Naive thymus-derived CD4-positive, alpha-beta T cell (primary cell): Measurements from ENCODE around the gene GABRG3. TPM values are rescaled to one million over a fixed set of nuclear protein-coding genes. Genes with fewer than 3 reads are reported as not detected.

Source experiments
- ATAC-seq: fragments of 150-1000 bp; cut with Tn5 transposase; 2 replicates; pipeline ENCODE4 v1.10.0; 2021; ENCODE audit warnings: mild to moderate bottlenecking, moderate library complexity
- CTCF ChIA-PET: fragments of 350-600 bp; sonication (Branson Sonifier 250); formaldehyde crosslinking; loops from one replicate; lab custom pipeline; 2021; ENCODE audit warnings: antibody characterized with exemption; lab: Charles Lee
- POLR2A ChIA-PET: fragments of 350-600 bp; sonication (Branson Sonifier 250); formaldehyde crosslinking; loops from one replicate; lab custom pipeline; 2021; ENCODE audit warnings: antibody characterized with exemption, inconsistent platforms; lab: Charles Lee
- DNase-seq, 9 donors: peaks; one replicate each; pipeline versions ENCODE4 v3.0.0 to v3.0.0-alpha.2; 2020 to 2022; ENCODE audit warnings: mixed read lengths in 1 of 9
- H3K27ac ChIP-seq: one replicate; pipeline ENCODE4 v1.7.0; 2013; ENCODE audit warnings: mild to moderate bottlenecking, low read depth, low read length, moderate library complexity
- H3K27me3 ChIP-seq, 2 donors: one replicate each; pipeline ENCODE4 v1.7.0; 2013; ENCODE audit warnings: low read length in 2 of 2, mild to moderate bottlenecking in 2 of 2, moderate library complexity in 2 of 2; ENCODE audit not compliant: control insufficient read depth in 2 of 2, insufficient read depth in 2 of 2
- H3K36me3 ChIP-seq, 3 experiments: 1 replicate in 2 of 3; 2 replicates in 1 of 3; pipeline ENCODE4 v1.7.0; 2013; ENCODE audit warnings: low read length in 3 of 3, mild to moderate bottlenecking in 3 of 3, moderate library complexity in 1 of 3; ENCODE audit not compliant: insufficient read depth in 3 of 3, control insufficient read depth in 2 of 3
- H3K4me1 ChIP-seq, 2 donors: one replicate each; pipeline ENCODE4 v1.7.0; 2013; ENCODE audit warnings: low read length in 2 of 2, mild to moderate bottlenecking in 2 of 2, moderate library complexity in 1 of 2; ENCODE audit not compliant: control insufficient read depth in 2 of 2, insufficient read depth in 2 of 2
- H3K4me3 ChIP-seq: 2 replicates; pipeline ENCODE4 v1.7.0; 2013; ENCODE audit warnings: mild to moderate bottlenecking, low read length
- H3K9me3 ChIP-seq, 3 experiments: 1 replicate in 2 of 3; 2 replicates in 1 of 3; pipeline ENCODE4 v1.7.0; 2013; ENCODE audit warnings: low read length in 3 of 3; ENCODE audit not compliant: control insufficient read depth in 2 of 3
- H3K27ac Mint-ChIP-seq, 9 donors: one replicate each; pipeline ENCODE4 v1.8.0; 2020 to 2022; ENCODE audit warnings: mixed read lengths in 9 of 9, mild to moderate bottlenecking in 8 of 9, moderate library complexity in 5 of 9, inconsistent platforms in 2 of 9
- H3K27me3 Mint-ChIP-seq, 5 donors: one replicate each; pipeline ENCODE4 v1.8.0; 2021 to 2022; ENCODE audit warnings: mixed read lengths in 5 of 5, mild to moderate bottlenecking in 1 of 5
- H3K36me3 Mint-ChIP-seq, 5 donors: one replicate each; pipeline ENCODE4 v1.8.0; 2020 to 2022; ENCODE audit warnings: mixed read lengths in 5 of 5, mild to moderate bottlenecking in 3 of 5, inconsistent platforms in 1 of 5
- H3K4me1 Mint-ChIP-seq, 7 donors: one replicate each; pipeline ENCODE4 v1.8.0; 2020 to 2022; ENCODE audit warnings: mixed read lengths in 7 of 7, mild to moderate bottlenecking in 3 of 7, inconsistent platforms in 1 of 7
- H3K4me3 Mint-ChIP-seq, 10 donors: one replicate each; pipeline ENCODE4 v1.8.0; 2020 to 2022; ENCODE audit warnings: mild to moderate bottlenecking in 10 of 10, mixed read lengths in 10 of 10, moderate library complexity in 6 of 10, inconsistent platforms in 2 of 10
- H3K9me3 Mint-ChIP-seq, 11 donors: one replicate each; pipeline ENCODE4 v1.8.0; 2020 to 2022; ENCODE audit warnings: mixed read lengths in 11 of 11, mild to moderate bottlenecking in 4 of 11, inconsistent platforms in 1 of 11, moderate library complexity in 1 of 11
- intact Hi-C, 2 donors: fragments of 100-400 bp; cut with micrococcal nuclease; formaldehyde crosslinking; loops; one replicate each; pipeline ENCODE4 v1.15.1; 2023
- polyA plus RNA-seq, 2 donors: library from polyadenylated mRNA; unstranded; fragments of 300-500 nt; fragmentation: Illumina TruSeq; gene quantifications; one replicate each; pipeline ENCODE4 v1.2.3, GENCODE V29; 2021
- total RNA-seq, 6 experiments: library from RNA in 5 of 6; stranded (reverse) in 5 of 6; gene quantifications; 1 replicate in 5 of 6; 2 replicates in 1 of 6; pipeline ENCODE4 v1.2.3 and lab custom pipeline; 2021 to 2026

The GABRG3 gene
- total and polyA plus RNA-seq, 7 experiments from 2014 or later, result not detected

DNA sequence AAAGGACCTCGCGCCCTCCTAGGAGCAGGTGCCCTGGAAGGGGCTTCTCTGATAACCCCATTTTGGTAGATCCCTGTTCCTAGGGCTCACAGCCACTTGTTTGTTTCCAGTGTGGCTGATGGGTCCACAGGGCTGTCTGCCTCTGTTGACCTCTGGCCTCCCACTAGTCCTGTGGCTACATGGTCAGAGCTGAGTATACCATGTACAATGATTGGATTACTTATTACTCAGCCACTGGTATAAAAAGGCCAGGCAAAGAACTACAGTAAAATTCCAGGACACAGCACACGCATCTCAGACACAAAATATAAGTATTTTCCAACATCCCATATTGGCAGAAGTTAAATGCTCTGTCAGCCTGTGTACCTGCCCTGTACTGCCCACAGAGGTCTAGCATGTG lies 277.3 kb downstream of the GABRG3 start:
- Mint-ChIP-seq H3K4me3 (peak overlapping the region in 1 of 10 donors; percentile 49), H3K4me1 (no peaks in the 10 kb centered on the region), H3K36me3 (no peaks in the 10 kb centered on the region), H3K27me3 (no peaks in the 10 kb centered on the region), H3K9me3 (peaks cover 0 to 16% (median 6%) of the 10 kb centered on the region in 11 donors), H3K27ac (no peak overlapping the region)
- H3K36me3 ChIP-seq, result no peaks in the 10 kb centered on the region
- H3K27ac ChIP-seq, result no peak overlapping the region
- no peak for ATAC-seq
- ChIA-PET POLR2A (no interaction called here), CTCF (no interaction called here)
- intact Hi-C loops, result no loop called here
- no peaks in the 10 kb centered on the region for H3K27me3 ChIP-seq
- H3K4me1 ChIP-seq, result no peaks in the 10 kb centered on the region
- H3K4me3 ChIP-seq, result no peak overlapping the region
- H3K9me3 ChIP-seq, result no peaks in the 10 kb centered on the region
- DNase-seq, result no peak

GRCh38 chr15:27249046-27249759 lies 278.2 kb downstream of the GABRG3 start:
- Mint-ChIP-seq H3K4me3 (no peak overlapping the region), H3K36me3 (no peaks in the 10 kb centered on the region), H3K27me3 (peaks cover 0 to 6% (median 0%) of the 10 kb centered on the region in 5 donors), H3K27ac (no peak overlapping the region), H3K4me1 (no peaks in the 10 kb centered on the region), H3K9me3 (peaks cover 0 to 11% (median 6%) of the 10 kb centered on the region in 11 donors)
- H3K27me3 ChIP-seq, result no peaks in the 10 kb centered on the region
- H3K4me1 ChIP-seq, result no peaks in the 10 kb centered on the region
- no peak overlapping the region for H3K27ac ChIP-seq
- ATAC-seq (no peak), DNase-seq (no peak)
- ChIA-PET POLR2A (no interaction called here), CTCF (no interaction called here)
- no peak overlapping the region for H3K4me3 ChIP-seq
- no peaks in the 10 kb centered on the region for H3K9me3 ChIP-seq
- no peaks in the 10 kb centered on the region for H3K36me3 ChIP-seq
- intact Hi-C loops, result no loop called here

- ATAC-seq, result no peak
- Histone ChIP-seq H3K9me3 (no peaks in the 10 kb centered on the region), H3K36me3 (no peaks in the 10 kb centered on the region), H3K27ac (no peak overlapping the region), H3K27me3 (no peaks in the 10 kb centered on the region), H3K4me1 (no peaks in the 10 kb centered on the region), H3K4me3 (no peak overlapping the region)
- Mint-ChIP-seq H3K27me3 (peaks cover 0 to 6% (median 0%) of the 10 kb centered on the region in 5 donors), H3K9me3 (peaks cover 0 to 12% (median 6%) of the 10 kb centered on the region in 11 donors), H3K4me3 (no peak overlapping the region), H3K4me1 (no peaks in the 10 kb centered on the region), H3K36me3 (no peaks in the 10 kb centered on the region), H3K27ac (no peak overlapping the region)
- ChIA-PET POLR2A (no interaction called here), CTCF (no interaction called here)
- intact Hi-C loops, result no loop called here
- DNase-seq, result no peak
These were observed 278.8 kb downstream of the GABRG3 start for GRCh38 chr15:27249760-27250109.

- ChIA-PET CTCF (no interaction called here), POLR2A (no interaction called here)
- Histone ChIP-seq H3K9me3 (no peaks in the 10 kb centered on the region), H3K27me3 (no peaks in the 10 kb centered on the region), H3K27ac (no peak overlapping the region), H3K36me3 (no peaks in the 10 kb centered on the region), H3K4me1 (no peaks in the 10 kb centered on the region), H3K4me3 (no peak overlapping the region)
- no peak for DNase-seq
- Mint-ChIP-seq H3K27me3 (peaks cover 0 to 6% (median 0%) of the 10 kb centered on the region in 5 donors), H3K27ac (no peak overlapping the region), H3K36me3 (no peaks in the 10 kb centered on the region), H3K4me1 (no peaks in the 10 kb centered on the region), H3K9me3 (peaks cover 0 to 11% (median 6%) of the 10 kb centered on the region in 11 donors), H3K4me3 (no peak overlapping the region)
- ATAC-seq, result no peak
- intact Hi-C loops, result no loop called here
These were observed 279.2 kb downstream of the GABRG3 start for GRCh38 chr15:27250223-27250622.

DNA sequence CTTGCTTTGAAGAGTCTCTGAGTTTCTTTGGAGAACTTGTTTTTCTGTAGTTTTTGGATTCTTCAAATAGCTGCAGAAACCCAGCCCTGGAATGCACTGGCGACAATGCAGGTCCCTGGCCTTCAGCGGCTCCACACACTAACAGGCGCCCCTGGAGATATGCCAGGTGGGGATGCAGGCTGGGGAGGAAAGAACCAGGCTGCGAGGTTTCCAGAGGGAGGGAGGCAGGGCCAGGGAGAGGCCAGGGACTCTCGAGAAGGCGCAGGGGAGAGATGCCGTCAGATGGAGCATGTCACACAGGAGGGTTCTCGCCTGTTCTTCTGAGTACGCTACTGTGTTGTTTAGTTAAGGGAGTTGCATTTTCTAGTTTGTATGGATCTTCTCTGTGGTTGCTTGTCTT lies 283.1 kb downstream of the GABRG3 start:
- Histone ChIP-seq H3K9me3 (no peaks in the 10 kb centered on the region), H3K36me3 (no peaks in the 10 kb centered on the region), H3K4me3 (no peak overlapping the region), H3K27me3 (no peaks in the 10 kb centered on the region), H3K4me1 (no peaks in the 10 kb centered on the region), H3K27ac (no peak overlapping the region)
- intact Hi-C loops, result no loop called here
- Mint-ChIP-seq H3K4me1 (no peaks in the 10 kb centered on the region), H3K27ac (no peak overlapping the region), H3K36me3 (peaks cover 0 to 3% (median 0%) of the 10 kb centered on the region in 5 donors), H3K4me3 (no peak overlapping the region), H3K27me3 (peaks cover 0 to 6% (median 0%) of the 10 kb centered on the region in 5 donors), H3K9me3 (peaks cover 0 to 8% (median 5%) of the 10 kb centered on the region in 11 donors)
- CTCF ChIA-PET, result no interaction called here
- POLR2A ChIA-PET, result no interaction called here
- DNase-seq (no peak), ATAC-seq (no peak)

- H3K36me3 ChIP-seq, result no peaks in the 10 kb centered on the region
- Mint-ChIP-seq H3K4me3 (no peak overlapping the region), H3K4me1 (no peaks in the 10 kb centered on the region), H3K27ac (no peak overlapping the region), H3K36me3 (peaks cover 0 to 4% (median 0%) of the 10 kb centered on the region in 5 donors), H3K27me3 (peaks cover 0 to 6% (median 0%) of the 10 kb centered on the region in 5 donors), H3K9me3 (peaks cover 0 to 11% (median 7%) of the 10 kb centered on the region in 11 donors)
- POLR2A ChIA-PET, result no interaction called here
- H3K4me3 ChIP-seq, result no peak overlapping the region
- ATAC-seq, result no peak
- intact Hi-C loops, result no loop called here
- CTCF ChIA-PET, result no interaction called here
- no peaks in the 10 kb centered on the region for H3K9me3 ChIP-seq
- no peak overlapping the region for H3K27ac ChIP-seq
- H3K27me3 ChIP-seq, result no peaks in the 10 kb centered on the region
- H3K4me1 ChIP-seq, result no peaks in the 10 kb centered on the region
- no peak for DNase-seq
These were observed 283.8 kb downstream of the GABRG3 start for GRCh38 chr15:27254801-27255200.

- no peak for ATAC-seq
- Histone ChIP-seq H3K27me3 (no peaks in the 10 kb centered on the region), H3K4me3 (no peak overlapping the region), H3K4me1 (no peaks in the 10 kb centered on the region), H3K27ac (no peak overlapping the region), H3K36me3 (no peaks in the 10 kb centered on the region), H3K9me3 (no peaks in the 10 kb centered on the region)
- Mint-ChIP-seq H3K4me1 (no peaks in the 10 kb centered on the region), H3K36me3 (peaks cover 0 to 6% (median 0%) of the 10 kb centered on the region in 5 donors), H3K9me3 (peaks cover 0 to 14% (median 4%) of the 10 kb centered on the region in 11 donors), H3K27me3 (peaks cover 0 to 15% (median 0%) of the 10 kb centered on the region in 5 donors), H3K27ac (no peak overlapping the region), H3K4me3 (no peak overlapping the region)
- ChIA-PET CTCF (no interaction called here), POLR2A (no interaction called here)
- DNase-seq, result no peak
- intact Hi-C loops, result no loop called here
These were observed 285.5 kb downstream of the GABRG3 start for GRCh38 chr15:27256446-27256845.
